ENCODE measurements around the gene COLEC12. TPM values are rescaled to one million over a fixed set of nuclear protein-coding genes. Genes with fewer than 3 reads are reported as not detected.

COLEC12 gene
- total RNA-seq, 2 experiments from 2014 or later: not detected

DNA sequence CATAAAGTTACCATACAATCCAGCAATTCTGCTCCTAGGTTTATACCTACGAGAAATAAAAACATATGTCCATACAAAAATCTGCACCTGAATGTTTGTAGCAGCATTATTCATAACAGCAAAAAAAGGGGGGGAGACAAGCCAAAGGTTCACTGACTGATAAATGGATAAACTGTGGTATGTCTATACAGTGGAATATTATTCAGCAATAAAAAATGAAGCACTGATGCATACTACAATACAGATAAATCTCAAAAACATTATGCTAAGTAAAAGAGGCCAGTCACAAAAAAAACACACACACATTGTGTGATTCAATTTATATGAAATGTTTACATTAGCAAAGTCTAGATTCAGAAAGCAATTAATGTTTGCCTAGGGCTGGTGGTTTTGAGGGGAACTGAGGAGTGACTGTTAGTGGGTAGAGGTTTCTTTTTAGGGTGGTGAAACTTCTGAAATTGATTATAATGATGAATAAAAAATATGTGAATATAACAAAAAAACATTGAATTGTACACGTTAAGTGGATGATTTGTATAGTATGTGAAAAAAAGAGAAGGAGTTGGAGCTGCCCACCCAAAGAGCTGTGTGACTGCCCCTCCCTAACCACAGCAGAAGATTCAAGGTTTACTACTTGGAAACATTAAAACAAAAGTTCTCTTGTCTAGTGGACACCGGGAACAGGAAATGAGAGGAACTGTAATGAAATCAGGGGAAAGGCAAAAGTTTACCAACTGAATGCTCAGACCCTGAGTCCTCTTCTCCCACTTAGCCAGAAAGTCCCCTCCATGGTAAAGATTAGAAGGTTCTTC lies 13.4 kb downstream of the COLEC12 start:
- intact Hi-C loops (cut with DNase I, micrococcal nuclease): no loop called here
- H3K36me3 ChIP-seq (ENCODE audit: insufficient read depth, low read length): no peaks in the 10 kb centered on the region
- peaks cover 0 to 5% of the 10 kb centered on the region in 2 experiments for H3K27me3 ChIP-seq (ENCODE audit: control insufficient read depth in 1 of 2, insufficient read depth in 2 of 2, low read length in 2 of 2)
- Mint-ChIP-seq H3K36me3 (ENCODE audit: low read depth) (no peaks in the 10 kb centered on the region), H3K27me3 (peaks cover 24% of the 10 kb centered on the region), H3K27ac (no peak overlapping the region), H3K4me1 (ENCODE audit: low read depth) (no peaks in the 10 kb centered on the region), H3K9me3 (no peaks in the 10 kb centered on the region), H3K4me3 (no peak overlapping the region)
- CTCF ChIA-PET: no interaction called here
- no peaks in the 10 kb centered on the region for H3K4me1 ChIP-seq (ENCODE audit: insufficient read depth, low read length)
- H3K27ac ChIP-seq (ENCODE audit: low read depth in 1 of 2, low read length in 2 of 2): no peak overlapping the region
- ATAC-seq (ENCODE audit: poor library complexity): no peak
- DNase-seq: no peak
- H3K4me3 ChIP-seq (ENCODE audit: low read length): no peak overlapping the region
- peaks cover 0 to 5% of the 10 kb centered on the region in 2 experiments for H3K9me3 ChIP-seq (ENCODE audit: control insufficient read depth in 1 of 2, insufficient read depth in 1 of 2, low read length in 2 of 2)
- TF ChIP-seq CTCF (IDR thresholded peaks at IDR 0.05): no peak
- POLR2A ChIA-PET: no interaction called here

DNA sequence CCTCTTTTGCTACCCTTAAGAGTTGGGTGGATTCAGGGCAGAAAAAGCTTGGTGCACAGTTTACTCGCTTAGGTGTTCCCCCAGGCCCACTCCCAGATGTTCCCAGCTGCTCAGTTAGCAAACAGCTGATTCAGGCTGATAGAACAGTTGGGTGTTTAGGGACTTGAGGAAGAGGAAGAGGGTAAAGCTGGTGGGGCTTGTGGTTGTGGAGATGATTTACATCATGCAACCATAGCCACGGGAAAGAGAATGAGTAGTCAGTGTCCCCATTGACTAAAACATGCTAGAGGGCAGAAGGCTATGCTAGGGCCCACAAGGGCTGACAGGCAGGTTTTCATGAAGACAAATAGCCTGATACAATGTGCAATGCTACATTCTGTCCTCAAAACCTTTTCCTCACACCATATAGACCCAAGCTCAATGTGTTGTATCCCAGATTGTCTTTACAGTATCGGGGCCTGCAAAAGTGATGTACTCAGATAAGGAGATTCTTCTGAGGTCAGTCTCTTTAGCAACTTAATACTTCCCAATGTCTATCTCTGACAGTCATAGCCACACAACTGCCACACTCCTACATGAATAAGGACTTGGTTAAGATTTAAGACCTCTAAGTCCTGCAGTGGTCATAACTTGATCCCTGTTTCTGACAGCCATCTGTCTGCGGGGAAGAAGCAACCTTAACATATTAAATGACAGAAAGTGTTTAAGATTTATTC lies 15.6 kb downstream of the COLEC12 start:
- CTCF ChIA-PET: no interaction called here

DNA sequence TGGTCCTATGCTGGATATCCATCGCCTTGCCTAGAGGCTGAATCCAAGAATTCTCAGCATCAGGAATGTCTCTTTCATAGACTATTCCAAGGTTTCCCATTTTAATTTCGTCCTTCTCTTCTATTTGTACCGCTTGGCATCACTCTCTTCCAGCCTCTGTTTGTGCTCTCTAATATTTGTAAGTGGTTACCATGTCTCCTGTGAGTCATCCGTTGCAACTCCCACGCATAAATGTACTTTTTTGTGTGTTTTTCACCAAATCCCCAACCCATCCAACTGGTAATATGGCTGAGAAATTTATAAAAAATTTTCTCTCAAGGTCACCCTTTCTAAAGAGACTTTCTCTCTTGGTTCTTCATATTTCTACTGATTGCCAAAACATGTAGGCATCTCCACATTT lies 21.8 kb downstream of the COLEC12 start:
- ChIA-PET POLR2A (no interaction called here), CTCF (no interaction called here)
- Histone ChIP-seq H3K4me1 (ENCODE audit: insufficient read depth, low read length) (no peaks in the 10 kb centered on the region), H3K27me3 (ENCODE audit: control insufficient read depth in 1 of 2, insufficient read depth in 2 of 2, low read length in 2 of 2) (no peaks in the 10 kb centered on the region), H3K27ac (ENCODE audit: low read depth in 1 of 2, low read length in 2 of 2) (no peak overlapping the region), H3K4me3 (ENCODE audit: low read length) (no peak overlapping the region), H3K36me3 (ENCODE audit: insufficient read depth, low read length) (no peaks in the 10 kb centered on the region), H3K9me3 (ENCODE audit: control insufficient read depth in 1 of 2, insufficient read depth in 1 of 2, low read length in 2 of 2) (no peaks in the 10 kb centered on the region)
- H3K4me1 Mint-ChIP-seq (ENCODE audit: low read depth): no peaks in the 10 kb centered on the region
- H3K27me3 Mint-ChIP-seq: peaks cover 3% of the 10 kb centered on the region
- intact Hi-C loops (cut with DNase I, micrococcal nuclease): no loop called here
- DNase-seq: no peak
- H3K9me3 Mint-ChIP-seq: no peaks in the 10 kb centered on the region
- ATAC-seq (ENCODE audit: poor library complexity): no peak
- no peak overlapping the region for H3K27ac Mint-ChIP-seq
- H3K4me3 Mint-ChIP-seq: no peak overlapping the region
- TF ChIP-seq CTCF (IDR thresholded peaks at IDR 0.05): no peak
- H3K36me3 Mint-ChIP-seq (ENCODE audit: low read depth): no peaks in the 10 kb centered on the region

More for the DNA sequence above, 15.6 kb downstream of the COLEC12 start:
- POLR2A ChIA-PET: interaction anchor here (0.6 kb wide), 1 partner anchor 1889 kb away, joined by 3 read pairs; no protein-coding TSS in a partner anchor
- H3K4me1 ChIP-seq (ENCODE audit: insufficient read depth, low read length): no peaks in the 10 kb centered on the region
- H3K27me3 ChIP-seq (ENCODE audit: control insufficient read depth in 1 of 2, insufficient read depth in 2 of 2, low read length in 2 of 2): peaks cover 0 to 5% of the 10 kb centered on the region in 2 experiments
- intact Hi-C loops (cut with DNase I, micrococcal nuclease): no loop called here
- Mint-ChIP-seq H3K36me3 (ENCODE audit: low read depth) (no peaks in the 10 kb centered on the region), H3K27me3 (peaks cover 24% of the 10 kb centered on the region), H3K4me3 (no peak overlapping the region), H3K4me1 (ENCODE audit: low read depth) (no peaks in the 10 kb centered on the region), H3K9me3 (no peaks in the 10 kb centered on the region), H3K27ac (no peak overlapping the region)
- DNase-seq (peak in 2 of 14 experiments; percentile 6 to 25), ATAC-seq (ENCODE audit: poor library complexity) (no peak)
- TF ChIP-seq CTCF (IDR thresholded peaks at IDR 0.05): no peak
- H3K9me3 ChIP-seq (ENCODE audit: control insufficient read depth in 1 of 2, insufficient read depth in 1 of 2, low read length in 2 of 2): peaks cover 0 to 5% of the 10 kb centered on the region in 2 experiments
- H3K4me3 ChIP-seq (ENCODE audit: low read length): no peak overlapping the region
- no peak overlapping the region for H3K27ac ChIP-seq (ENCODE audit: low read depth in 1 of 2, low read length in 2 of 2)
- H3K36me3 ChIP-seq (ENCODE audit: insufficient read depth, low read length): no peaks in the 10 kb centered on the region

All from CD4-positive, alpha-beta T cell (primary cell).